Measurements from ENCODE around the gene ROR2.

Gene ROR2

GRCh38 chr9:91710158-91710557 is 239.9 kb downstream of the ROR2 start:
- DNase-seq = no peak

- no peak for DNase-seq
Observed at GRCh38 chr9:91705386-91705785, 244.6 kb downstream of the ROR2 start.

- no peak for DNase-seq
Observed at GRCh38 chr9:91700475-91700874, 249.6 kb downstream of the ROR2 start.

- no peak for DNase-seq
Observed at GRCh38 chr9:91698266-91698665, 251.8 kb downstream of the ROR2 start.

- no peak for DNase-seq
Observed at GRCh38 chr9:91697201-91697600, 252.8 kb downstream of the ROR2 start.

GRCh38 chr9:91694081-91694870 is 255.8 kb downstream of the ROR2 start:
- DNase-seq = no peak

- no peak for DNase-seq
Observed at GRCh38 chr9:91693226-91693625, 256.8 kb downstream of the ROR2 start.

- DNase-seq = no peak
Observed at GRCh38 chr9:91690540-91691249, 259.3 kb downstream of the ROR2 start.

- DNase-seq = no peak
Observed at GRCh38 chr9:91689006-91689405, 261.0 kb downstream of the ROR2 start.

GRCh38 chr9:91683269-91683668 is 266.8 kb downstream of the ROR2 start:
- no peak for DNase-seq

GRCh38 chr9:91682806-91683205 is 267.2 kb downstream of the ROR2 start:
- no peak for DNase-seq

GRCh38 chr9:91681461-91682305 is 268.3 kb downstream of the ROR2 start:
- peak; percentile 70 to 71 for DNase-seq

- DNase-seq = no peak
Observed at GRCh38 chr9:91680998-91681397, 269.0 kb downstream of the ROR2 start.

- DNase-seq = no peak
Observed at GRCh38 chr9:91680106-91680505, 269.9 kb downstream of the ROR2 start.

- no peak for DNase-seq
Observed at GRCh38 chr9:91678807-91679580, 271.0 kb downstream of the ROR2 start.

GRCh38 chr9:91677822-91678436 is 272.1 kb downstream of the ROR2 start:
- no peak for DNase-seq

GRCh38 chr9:91677331-91677730 is 272.7 kb downstream of the ROR2 start:
- DNase-seq = no peak

- no peak for DNase-seq
Observed at GRCh38 chr9:91676046-91676445, 274.0 kb downstream of the ROR2 start.

- no peak for DNase-seq
Observed at GRCh38 chr9:91664663-91665062, 285.4 kb downstream of the ROR2 start.

GRCh38 chr9:91663858-91664257 is 286.2 kb downstream of the ROR2 start:
- DNase-seq = no peak

GRCh38 chr9:91661451-91661850 is 288.6 kb downstream of the ROR2 start:
- no peak for DNase-seq

- DNase-seq = no peak
Observed at GRCh38 chr9:91660521-91660920, 289.5 kb downstream of the ROR2 start.

Data from Kasumi-1 (cell line).